H1 (cell line): ENCODE data around the gene SBNO1. TPM values are rescaled to one million over a fixed set of nuclear protein-coding genes. Genes with fewer than 3 reads are reported as not detected.

Source experiments
- BCL11A ChIP-seq, 2 experiments: IDR thresholded peaks; one replicate each; pipeline ENCODE4 v1.6.1; 2011; ENCODE audit warnings: low read depth in 2 of 2, low read length in 2 of 2, mild to moderate bottlenecking in 2 of 2
- POLR2A ChIP-seq, 2 experiments: IDR thresholded peaks; 1 replicate in 1 of 2; 2 replicates in 1 of 2; pipeline ENCODE4 v1.6.1; 2011; ENCODE audit warnings: low read depth in 2 of 2, low read length in 2 of 2, mild to moderate bottlenecking in 2 of 2; ENCODE audit errors: control extremely low read depth in 1 of 2
- polyA plus RNA-seq, 7 experiments: library from polyadenylated mRNA; depleted of rRNA in 3 of 7; stranded (reverse) in 5 of 7; unstranded in 2 of 7; fragments of >200 nt in 5 of 7; fragments of 200-250 nt in 2 of 7; gene quantifications; 1 replicate in 5 of 7; 2 replicates in 1 of 7; 4 replicates in 1 of 7; pipeline versions ENCODE4 v1.2.1 to v1.2.3, GENCODE V29; 2011 to 2013; ENCODE audit warnings: missing spikeins in 2 of 7, mixed read lengths in 2 of 7
- total RNA-seq: library from RNA; stranded (reverse); fragmentation: NEBNext Ultra II Directional; extraction: Animal tissue kit (Norgen Biotek cat#: 25700); gene quantifications from 2 replicates; pipeline ENCODE4 v1.2.1, GENCODE V29; 2021
- TF ChIP-seq, protein P1 (sequence below): IDR thresholded peaks from 2 replicates; pipeline ENCODE4 v1.6.1; 2012; ENCODE audit warnings: inconsistent platforms

SBNO1 gene
- total and polyA plus RNA-seq, 2 of the 8 experiments (the other 6 are each of a cell fraction or from before 2014, with no cell fraction given) = 6.7 to 57.7 TPM

DNA sequence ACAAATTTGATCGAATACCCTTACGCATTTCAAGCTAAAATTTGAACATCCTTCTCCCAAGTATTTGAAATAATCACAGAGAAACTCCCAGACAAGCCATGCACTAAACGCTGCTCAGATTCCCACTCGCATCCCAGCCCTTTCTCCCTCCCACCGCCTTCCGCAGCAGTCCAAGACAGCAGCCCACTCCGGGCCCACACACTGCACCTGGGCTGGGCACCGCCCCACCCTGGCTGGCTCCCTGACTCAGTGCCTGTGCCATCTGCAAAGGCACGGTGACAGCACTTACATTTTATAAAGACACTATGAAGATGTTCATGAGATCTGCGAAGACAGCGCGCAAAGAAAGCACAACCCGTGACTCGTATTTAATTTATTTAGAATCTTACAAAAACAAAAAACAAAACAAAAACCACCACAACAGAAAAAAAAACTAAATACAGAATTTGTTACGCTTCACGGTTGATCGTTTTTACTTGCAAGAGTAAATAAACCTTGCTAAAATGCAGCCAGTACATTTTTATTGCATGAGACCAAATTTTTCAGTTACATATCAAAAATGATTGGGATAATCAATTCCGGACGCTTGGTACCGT, 75.8 kb downstream of the SBNO1 start (continued):
- TF ChIP-seq, protein P1, sequence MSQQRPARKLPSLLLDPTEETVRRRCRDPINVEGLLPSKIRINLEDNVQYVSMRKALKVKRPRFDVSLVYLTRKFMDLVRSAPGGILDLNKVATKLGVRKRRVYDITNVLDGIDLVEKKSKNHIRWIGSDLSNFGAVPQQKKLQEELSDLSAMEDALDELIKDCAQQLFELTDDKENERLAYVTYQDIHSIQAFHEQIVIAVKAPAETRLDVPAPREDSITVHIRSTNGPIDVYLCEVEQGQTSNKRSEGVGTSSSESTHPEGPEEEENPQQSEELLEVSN = no peak
- no peak for TF ChIP-seq BCL11A (IDR thresholded peaks at IDR 0.05; ENCODE audit: low read depth in 2 of 2, low read length in 2 of 2)
- TF ChIP-seq POLR2A (IDR thresholded peaks at IDR 0.05; ENCODE audit: control extremely low read depth in 1 of 2, low read depth in 2 of 2, low read length in 2 of 2) = no peak
